Measurements from ENCODE around the gene FXYD3.

FXYD3 gene

GRCh38 chr19:35159606-35160005 lies 44.0 kb downstream of the FXYD3 start:
- Histone ChIP-seq H3K27me3 (peaks cover 0 to 13% of the 10 kb centered on the region in 2 donors), H3K36me3 (peaks cover 11 to 64% (median 47%) of the 10 kb centered on the region in 3 donors), H3K4me3 (no peak overlapping the region), H3K4me1 (peaks cover 0 to 16% (median 8%) of the 10 kb centered on the region in 4 donors), H3K9me3 (peaks cover 0 to 20% (median 7%) of the 10 kb centered on the region in 3 donors), H3K27ac (no peak overlapping the region)
- intact Hi-C loops (cut with DNase I; ENCODE audit: low total_unique reads), result no loop called here
- no peak for DNase-seq
- no peak for TF ChIP-seq CTCF (IDR thresholded peaks at IDR 0.05)

- Histone ChIP-seq H3K27me3 (peaks cover 0 to under 1% of the 10 kb centered on the region in 2 donors), H3K9me3 (peaks cover 0 to 23% (median 16%) of the 10 kb centered on the region in 3 donors), H3K4me3 (no peak overlapping the region), H3K27ac (no peak overlapping the region), H3K4me1 (peaks cover 0 to 3% (median under 1%) of the 10 kb centered on the region in 4 donors), H3K36me3 (peaks cover 15 to 74% (median 60%) of the 10 kb centered on the region in 3 donors)
- TF ChIP-seq CTCF (IDR thresholded peaks at IDR 0.05), result no peak
- intact Hi-C loops (cut with DNase I; ENCODE audit: low total_unique reads), result no loop called here
- no peak for DNase-seq
Measured at GRCh38 chr19:35160629-35161433, 45.2 kb downstream of the FXYD3 start.

- H3K9me3 ChIP-seq, result peaks cover 0 to 28% (median 22%) of the 10 kb centered on the region in 3 donors
- no peak for TF ChIP-seq CTCF (IDR thresholded peaks at IDR 0.05)
- no peak overlapping the region for H3K4me3 ChIP-seq
- intact Hi-C loops (cut with DNase I; ENCODE audit: low total_unique reads), result no loop called here
- H3K36me3 ChIP-seq, result peaks cover 21 to 80% (median 65%) of the 10 kb centered on the region in 3 donors
- DNase-seq, result no peak
- H3K4me1 ChIP-seq, result no peaks in the 10 kb centered on the region
- H3K27ac ChIP-seq, result no peak overlapping the region
- H3K27me3 ChIP-seq, result no peaks in the 10 kb centered on the region
Measured at GRCh38 chr19:35161434-35161743, 45.8 kb downstream of the FXYD3 start.

GRCh38 chr19:35162471-35163326 lies 47.1 kb downstream of the FXYD3 start:
- H3K4me3 ChIP-seq, result no peak overlapping the region
- H3K9me3 ChIP-seq, result peaks cover 0 to 30% (median 23%) of the 10 kb centered on the region in 3 donors
- DNase-seq, result no peak
- peaks cover 26 to 82% (median 75%) of the 10 kb centered on the region in 3 donors for H3K36me3 ChIP-seq
- no peak for TF ChIP-seq CTCF (IDR thresholded peaks at IDR 0.05)
- no peaks in the 10 kb centered on the region for H3K27me3 ChIP-seq
- intact Hi-C loops (cut with DNase I; ENCODE audit: low total_unique reads), result loop anchor here (2.0 kb wide), 1 partner anchor 78 kb away; no protein-coding TSS in a partner anchor
- H3K4me1 ChIP-seq, result no peaks in the 10 kb centered on the region
- H3K27ac ChIP-seq, result no peak overlapping the region

GRCh38 chr19:35164418-35164817 lies 48.8 kb downstream of the FXYD3 start:
- no peak for TF ChIP-seq CTCF (IDR thresholded peaks at IDR 0.05)
- H3K27ac ChIP-seq, result no peak overlapping the region
- peaks cover 26 to 72% (median 67%) of the 10 kb centered on the region in 3 donors for H3K36me3 ChIP-seq
- intact Hi-C loops (cut with DNase I; ENCODE audit: low total_unique reads), result no loop called here
- no peaks in the 10 kb centered on the region for H3K27me3 ChIP-seq
- no peaks in the 10 kb centered on the region for H3K4me1 ChIP-seq
- no peak for DNase-seq
- no peak overlapping the region for H3K4me3 ChIP-seq
- peaks cover 0 to 30% (median 23%) of the 10 kb centered on the region in 3 donors for H3K9me3 ChIP-seq

All from tibial artery (tissue), 4 donors.